Suprapubic skin (tissue), 4 donors: Measurements from ENCODE around the gene MRFAP1L1.

Source experiments
- CTCF ChIP-seq, 2 donors: fragments of 200-600 bp in 1 of 2; fragments of 450-650 bp in 1 of 2; sonication (generic) in 1 of 2; IDR thresholded peaks; one replicate each; pipeline ENCODE4 v1.5.1; 2016 to 2019; ENCODE audit warnings: antibody characterized with exemption in 2 of 2, mild to moderate bottlenecking in 1 of 2, moderate library complexity in 1 of 2
- EP300 ChIP-seq: sonication (generic); formaldehyde crosslinking; IDR thresholded peaks from one replicate; pipeline ENCODE4 v1.6.1; 2017; ENCODE audit warnings: antibody characterized with exemption
- POLR2A ChIP-seq, 2 donors: fragments of 450-650 bp; IDR thresholded peaks; one replicate each; pipeline ENCODE4 v1.6.1; 2017; ENCODE audit warnings: antibody characterized with exemption in 2 of 2, mild to moderate bottlenecking in 2 of 2, moderate library complexity in 2 of 2
- POLR2AphosphoS5 ChIP-seq, 3 donors: sonication (generic); formaldehyde crosslinking; IDR thresholded peaks; one replicate each; pipeline ENCODE4 v1.6.1; 2017; ENCODE audit warnings: antibody characterized with exemption in 3 of 3

- TF ChIP-seq POLR2AphosphoS5 (IDR thresholded peaks at IDR 0.05) (no peak), POLR2A (IDR thresholded peaks at IDR 0.05) (no peak), CTCF (IDR thresholded peaks at IDR 0.05) (no peak), EP300 (no peak)
Observed at GRCh38 chr4:6753103-6753560, 43.5 kb upstream of the MRFAP1L1 start.
